ENCODE results near the gene TRIM44.

Gene TRIM44, protein sequence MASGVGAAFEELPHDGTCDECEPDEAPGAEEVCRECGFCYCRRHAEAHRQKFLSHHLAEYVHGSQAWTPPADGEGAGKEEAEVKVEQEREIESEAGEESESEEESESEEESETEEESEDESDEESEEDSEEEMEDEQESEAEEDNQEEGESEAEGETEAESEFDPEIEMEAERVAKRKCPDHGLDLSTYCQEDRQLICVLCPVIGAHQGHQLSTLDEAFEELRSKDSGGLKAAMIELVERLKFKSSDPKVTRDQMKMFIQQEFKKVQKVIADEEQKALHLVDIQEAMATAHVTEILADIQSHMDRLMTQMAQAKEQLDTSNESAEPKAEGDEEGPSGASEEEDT

DNA sequence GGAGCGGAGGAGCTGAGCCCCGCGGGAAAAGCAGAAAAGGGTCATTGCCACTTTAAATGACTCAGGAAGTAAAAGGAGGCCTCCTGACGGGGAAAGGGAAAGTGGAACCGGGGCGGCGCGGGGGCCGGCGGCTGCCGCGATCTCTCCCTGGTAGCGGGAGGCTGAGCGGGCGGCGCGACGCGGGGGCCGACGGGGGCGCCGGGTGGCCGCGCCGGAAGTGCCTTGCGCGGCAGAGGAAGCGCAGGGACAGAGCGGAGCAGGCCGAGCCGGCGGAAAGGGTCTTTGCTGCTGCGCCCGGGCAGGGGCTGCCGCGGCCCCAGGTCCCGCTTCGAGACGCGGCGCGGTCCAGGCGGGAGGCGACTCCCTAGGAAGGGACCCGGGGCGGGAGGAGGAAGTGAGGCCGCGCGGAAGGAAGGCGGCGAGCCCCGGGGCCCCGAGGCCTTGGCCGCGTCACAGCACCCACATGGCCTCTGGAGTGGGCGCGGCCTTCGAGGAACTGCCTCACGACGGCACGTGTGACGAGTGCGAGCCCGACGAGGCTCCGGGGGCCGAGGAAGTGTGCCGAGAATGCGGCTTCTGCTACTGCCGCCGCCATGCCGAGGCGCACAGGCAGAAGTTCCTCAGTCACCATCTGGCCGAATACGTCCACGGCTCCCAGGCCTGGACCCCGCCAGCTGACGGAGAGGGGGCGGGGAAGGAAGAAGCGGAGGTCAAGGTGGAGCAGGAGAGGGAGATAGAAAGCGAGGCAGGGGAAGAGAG is at the start of gene TRIM44:
Gene TRIM44, plus strand, starts transcription at position 127 of the 759 bp plus-strand sequence. Its CDS starts 337 bp downstream, at position 464.
- peak; percentile 68 for DNase-seq

DNA sequence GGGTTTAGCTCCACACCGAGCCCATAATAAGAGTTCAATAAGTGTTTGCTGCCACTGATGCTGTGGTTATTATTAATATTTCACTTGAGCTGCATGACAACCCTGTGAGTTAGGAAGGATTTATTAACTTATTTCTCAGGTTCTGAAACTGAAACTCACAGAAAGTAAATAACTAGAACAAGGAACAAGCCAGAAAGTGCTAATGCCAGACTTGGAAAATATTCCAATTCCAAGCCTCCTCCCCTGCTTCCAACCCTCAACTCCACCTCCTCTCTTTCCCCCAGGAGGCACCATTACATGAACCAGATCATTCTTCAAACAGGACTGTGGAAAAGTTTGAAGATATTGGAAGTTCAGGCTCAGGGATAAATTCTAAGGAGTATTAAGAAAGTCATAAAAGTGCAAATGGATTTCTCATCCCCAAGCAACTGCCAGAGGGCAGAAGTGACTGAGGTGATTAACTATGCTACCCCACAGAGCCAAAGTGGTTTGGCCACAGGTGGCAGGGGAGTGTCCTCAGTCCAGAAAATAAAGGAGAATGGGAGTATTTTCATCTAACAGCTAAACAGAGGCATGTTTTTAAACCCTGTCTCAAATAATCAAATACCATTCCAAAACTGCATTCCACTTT is 47.5 kb upstream of the TRIM44 start:
- DNase-seq = no peak

DNA sequence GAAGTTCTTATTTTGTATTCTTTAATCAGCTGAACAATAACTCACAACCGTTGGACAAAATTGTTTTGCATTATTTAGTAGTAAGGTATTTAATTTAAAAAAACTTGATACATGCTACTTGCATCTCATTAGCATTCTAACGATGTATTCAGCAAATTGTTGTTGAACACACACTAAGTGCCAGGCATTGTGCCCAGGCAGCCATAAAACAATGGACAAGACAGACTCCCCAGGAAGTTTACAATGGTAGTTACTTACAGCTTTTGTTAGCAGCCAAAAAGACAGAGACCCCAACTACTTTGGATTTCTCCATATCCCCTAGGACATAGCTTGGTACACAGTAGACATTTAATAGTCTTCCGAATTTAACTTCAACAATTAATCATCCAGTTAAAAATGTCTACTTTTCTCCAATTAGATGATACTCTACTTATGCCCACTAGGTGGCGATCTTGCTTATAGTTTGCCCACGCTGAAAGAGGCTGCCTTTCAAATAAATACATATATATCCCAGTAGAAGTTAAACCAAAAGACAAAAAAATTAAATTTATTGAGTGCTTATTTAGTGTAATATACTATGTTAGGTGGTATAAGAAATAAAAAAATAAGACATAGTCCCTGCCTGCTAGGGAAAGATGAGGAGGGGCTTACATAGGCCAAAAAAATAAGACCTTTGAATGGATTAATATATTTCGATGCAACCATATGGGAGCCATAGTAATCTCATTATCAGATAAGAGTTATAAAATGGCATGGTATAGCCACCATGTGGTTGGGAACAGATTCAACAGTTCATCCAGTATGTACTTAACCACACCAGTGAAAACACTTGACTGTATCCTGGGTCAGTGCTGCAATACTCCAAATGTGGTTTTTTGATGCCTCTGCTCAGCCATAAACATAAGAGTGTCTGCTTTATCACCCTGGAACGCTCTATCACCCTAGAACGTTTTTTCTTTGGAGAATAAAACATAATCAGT is 46.4 kb upstream of the TRIM44 start:
- peak; percentile 62 for DNase-seq

DNA sequence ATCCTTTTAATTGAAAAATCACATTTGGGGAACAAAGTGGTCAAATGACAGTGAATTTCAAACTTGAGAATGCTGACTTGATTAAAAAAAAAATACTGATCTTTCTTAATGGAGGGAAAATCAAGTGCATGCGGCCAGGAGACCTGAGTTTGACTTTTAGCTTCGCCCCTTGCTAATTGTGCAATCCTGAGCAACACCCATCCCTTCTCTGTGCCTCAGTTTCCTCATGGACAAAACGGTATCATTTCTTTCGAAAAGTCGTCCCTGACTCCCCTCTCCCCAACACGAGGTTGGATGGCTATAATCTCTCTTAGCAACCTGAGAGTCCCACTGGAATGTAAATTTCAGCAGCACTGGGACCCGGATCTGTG is 45.3 kb upstream of the TRIM44 start:
- DNase-seq = no peak

DNA sequence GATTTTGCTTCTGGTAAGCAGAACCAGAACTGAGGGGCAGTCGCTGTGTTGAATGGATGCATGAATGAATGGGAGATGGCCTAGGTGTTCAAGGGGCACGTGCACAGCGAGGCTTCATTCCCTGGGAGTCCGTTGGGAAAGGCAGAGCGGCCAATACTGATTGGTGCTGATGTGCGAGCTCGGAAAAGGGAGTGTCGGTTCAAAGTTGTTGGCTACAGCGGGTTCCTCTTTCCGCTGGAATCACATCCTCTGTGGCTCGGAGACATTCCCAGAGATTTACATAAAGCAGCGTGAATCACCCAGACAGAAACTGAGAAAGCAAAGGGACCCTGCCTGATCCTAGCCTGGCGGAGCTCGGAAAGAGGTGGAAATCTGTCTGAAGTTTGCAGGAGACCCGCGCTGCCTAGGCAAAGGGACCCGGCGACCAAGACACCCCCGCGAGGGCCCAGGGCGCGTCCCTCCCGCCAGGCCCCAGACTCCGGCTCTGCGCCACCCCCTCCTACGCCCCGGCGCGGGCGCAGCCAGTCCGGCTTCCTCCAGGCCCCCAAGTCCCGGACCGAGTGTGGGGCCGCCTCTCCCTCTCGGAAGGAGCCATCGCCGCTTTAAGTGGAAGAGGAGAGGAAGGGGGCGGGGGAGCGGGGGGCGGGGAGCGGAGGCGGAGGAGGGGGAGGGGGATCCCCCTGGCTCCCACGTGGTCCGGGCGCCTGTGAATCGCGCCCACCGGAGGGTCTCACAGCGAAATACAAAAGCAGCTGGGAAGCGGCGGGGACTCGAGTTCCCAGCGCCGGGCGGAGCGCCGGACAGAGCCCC is 44.7 kb upstream of the TRIM44 start, which contains the start of gene FJX1:
Gene FJX1, plus strand, starts transcription at position 774 of the 810 bp plus-strand sequence. CDS start 177 bp downstream, outside the sequence.
- DNase-seq = peak; percentile 21

DNA sequence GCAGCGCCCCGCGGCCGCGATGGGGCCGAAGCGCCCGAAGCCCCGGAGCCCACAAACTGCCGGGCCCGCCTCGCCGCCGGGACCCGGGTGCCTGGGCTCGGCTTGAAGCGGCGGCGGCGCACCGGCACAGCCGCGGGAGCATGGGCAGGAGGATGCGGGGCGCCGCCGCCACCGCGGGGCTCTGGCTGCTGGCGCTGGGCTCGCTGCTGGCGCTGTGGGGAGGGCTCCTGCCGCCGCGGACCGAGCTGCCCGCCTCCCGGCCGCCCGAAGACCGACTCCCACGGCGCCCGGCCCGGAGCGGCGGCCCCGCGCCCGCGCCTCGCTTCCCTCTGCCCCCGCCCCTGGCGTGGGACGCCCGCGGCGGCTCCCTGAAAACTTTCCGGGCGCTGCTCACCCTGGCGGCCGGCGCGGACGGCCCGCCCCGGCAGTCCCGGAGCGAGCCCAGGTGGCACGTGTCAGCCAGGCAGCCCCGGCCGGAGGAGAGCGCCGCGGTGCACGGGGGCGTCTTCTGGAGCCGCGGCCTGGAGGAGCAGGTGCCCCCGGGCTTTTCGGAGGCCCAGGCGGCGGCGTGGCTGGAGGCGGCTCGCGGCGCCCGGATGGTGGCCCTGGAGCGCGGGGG is 44.0 kb upstream of the TRIM44 start:
- no peak for DNase-seq

DNA sequence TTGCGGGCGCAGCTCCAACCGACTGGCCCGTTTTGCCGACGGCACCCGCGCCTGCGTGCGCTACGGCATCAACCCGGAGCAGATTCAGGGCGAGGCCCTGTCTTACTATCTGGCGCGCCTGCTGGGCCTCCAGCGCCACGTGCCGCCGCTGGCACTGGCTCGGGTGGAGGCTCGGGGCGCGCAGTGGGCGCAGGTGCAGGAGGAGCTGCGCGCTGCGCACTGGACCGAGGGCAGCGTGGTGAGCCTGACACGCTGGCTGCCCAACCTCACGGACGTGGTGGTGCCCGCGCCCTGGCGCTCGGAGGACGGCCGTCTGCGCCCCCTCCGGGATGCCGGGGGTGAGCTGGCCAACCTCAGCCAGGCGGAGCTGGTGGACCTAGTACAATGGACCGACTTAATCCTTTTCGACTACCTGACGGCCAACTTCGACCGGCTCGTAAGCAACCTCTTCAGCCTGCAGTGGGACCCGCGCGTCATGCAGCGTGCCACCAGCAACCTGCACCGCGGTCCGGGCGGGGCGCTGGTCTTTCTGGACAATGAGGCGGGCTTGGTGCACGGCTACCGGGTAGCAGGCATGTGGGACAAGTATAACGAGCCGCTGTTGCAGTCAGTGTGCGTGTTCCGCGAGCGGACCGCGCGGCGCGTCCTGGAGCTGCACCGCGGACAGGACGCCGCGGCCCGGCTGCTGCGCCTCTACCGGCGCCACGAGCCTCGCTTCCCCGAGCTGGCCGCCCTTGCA is 43.3 kb upstream of the TRIM44 start:
- DNase-seq = peak; percentile 69

DNA sequence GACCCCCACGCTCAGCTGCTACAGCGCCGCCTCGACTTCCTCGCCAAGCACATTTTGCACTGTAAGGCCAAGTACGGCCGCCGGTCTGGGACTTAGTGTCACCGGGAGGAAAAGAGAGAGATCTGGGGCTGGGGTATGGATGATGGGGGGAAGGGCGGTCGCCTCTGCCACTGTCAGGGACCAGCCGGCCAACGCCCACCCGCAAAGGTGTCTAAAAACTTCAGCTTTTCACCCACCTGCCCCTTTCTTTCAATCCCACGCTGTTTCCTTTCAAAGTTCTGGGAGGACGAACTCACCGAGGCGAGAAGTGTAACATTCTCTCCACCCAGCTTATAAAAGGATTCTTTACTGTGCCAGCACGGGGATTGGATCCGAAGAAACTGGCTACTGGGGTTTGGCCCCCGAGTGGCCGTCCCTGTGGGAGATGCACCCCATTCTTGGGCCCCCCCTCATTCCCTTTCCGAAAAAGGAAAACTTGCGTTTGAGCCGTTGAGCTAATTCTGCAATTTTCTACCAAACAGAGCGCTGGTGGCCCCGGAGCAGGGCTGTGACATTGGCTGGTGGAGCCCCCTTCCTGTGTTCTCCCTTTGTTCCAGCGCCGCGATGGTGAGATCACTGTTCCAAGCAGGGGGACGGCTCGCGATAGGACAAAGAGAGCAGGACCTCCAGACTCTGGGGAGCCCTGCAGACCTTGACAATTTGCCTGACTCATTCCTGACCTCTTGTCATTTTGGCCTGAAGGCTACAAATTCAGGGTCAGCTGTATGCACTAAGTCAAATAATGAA is 42.5 kb upstream of the TRIM44 start:
- DNase-seq = no peak

DNA sequence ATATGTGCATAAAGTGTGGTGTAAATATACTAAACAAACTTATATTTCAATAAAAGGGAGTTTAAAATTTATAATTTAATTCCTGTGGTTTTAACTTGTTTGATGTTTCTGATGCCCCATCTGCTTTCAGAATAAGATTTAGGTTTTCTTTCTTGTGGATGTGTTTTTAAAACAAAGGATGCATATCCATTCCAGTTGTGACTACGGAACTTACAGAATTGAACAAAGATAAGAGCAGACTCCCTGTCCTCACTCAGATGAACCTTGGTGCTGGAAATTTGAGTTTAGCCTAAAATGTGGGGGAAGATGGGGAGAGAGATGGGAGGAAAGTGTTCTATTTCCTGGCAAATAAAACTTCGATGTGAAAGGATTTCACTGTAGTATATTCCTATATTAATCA is 41.8 kb upstream of the TRIM44 start:
- DNase-seq = no peak

DNA sequence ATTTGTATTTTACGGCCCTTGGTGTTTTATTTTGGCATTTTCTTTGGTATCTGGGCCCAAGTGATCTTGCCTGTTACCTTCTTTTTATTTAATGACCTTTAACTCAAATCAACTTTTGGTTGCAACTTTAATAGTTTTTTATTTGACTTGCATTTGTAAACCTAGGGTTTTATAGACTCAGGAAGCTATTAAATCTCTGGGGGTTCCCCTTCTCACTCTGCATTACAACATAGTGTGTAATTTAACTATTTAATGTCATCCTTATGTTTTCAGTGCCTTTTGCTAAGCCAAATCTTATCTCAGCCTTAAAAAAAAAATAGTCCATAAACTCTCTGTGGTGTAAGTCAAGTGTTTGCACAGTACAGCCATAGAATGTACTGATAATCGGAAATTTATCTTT is 41.0 kb upstream of the TRIM44 start:
- no peak for DNase-seq

DNA sequence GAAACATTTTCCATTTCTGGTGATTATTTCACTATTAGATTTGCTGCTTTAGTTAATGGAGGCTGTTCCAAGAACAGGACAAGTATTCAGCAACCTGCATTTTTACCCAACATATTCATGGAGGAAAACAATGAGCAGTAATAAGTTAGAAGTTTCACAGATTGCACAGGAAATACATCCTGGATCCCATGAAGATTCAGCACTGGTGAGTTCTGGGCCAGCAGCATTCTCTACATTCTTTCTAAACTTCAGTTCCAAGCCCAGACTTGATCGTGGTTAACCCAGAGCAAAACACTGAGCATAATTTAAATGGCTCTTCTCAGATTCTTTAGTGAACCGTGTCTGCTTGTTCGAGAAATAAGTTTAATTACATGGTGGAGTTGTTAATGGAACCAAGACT is 40.5 kb upstream of the TRIM44 start:
- no peak for DNase-seq

DNA sequence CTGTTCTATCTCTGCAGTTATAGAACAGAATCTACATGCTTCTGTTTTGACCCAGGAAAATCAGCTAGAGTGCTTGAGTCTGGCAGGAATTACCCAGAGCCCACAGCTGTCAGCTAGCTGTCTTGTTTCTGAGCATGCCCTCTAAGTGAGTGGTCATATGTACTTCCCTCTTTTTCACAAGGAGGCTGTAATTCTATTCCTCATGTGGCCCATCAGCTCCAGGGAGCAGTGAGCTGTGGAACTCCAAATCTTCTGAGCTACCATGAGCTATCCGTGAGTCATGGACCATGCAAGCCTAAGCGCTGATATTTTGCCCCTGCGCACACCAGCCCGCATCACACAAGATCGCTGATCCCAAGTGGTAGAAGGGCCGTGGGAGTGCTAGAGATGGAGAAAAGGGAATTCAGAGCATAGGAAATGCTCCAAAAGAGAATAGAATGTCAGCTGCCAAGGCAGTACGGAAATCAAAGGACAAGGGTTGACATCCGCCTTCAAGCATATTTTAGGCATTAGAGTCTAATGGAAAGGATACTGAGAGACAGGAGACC is 38.9 kb upstream of the TRIM44 start:
- no peak for DNase-seq

DNA sequence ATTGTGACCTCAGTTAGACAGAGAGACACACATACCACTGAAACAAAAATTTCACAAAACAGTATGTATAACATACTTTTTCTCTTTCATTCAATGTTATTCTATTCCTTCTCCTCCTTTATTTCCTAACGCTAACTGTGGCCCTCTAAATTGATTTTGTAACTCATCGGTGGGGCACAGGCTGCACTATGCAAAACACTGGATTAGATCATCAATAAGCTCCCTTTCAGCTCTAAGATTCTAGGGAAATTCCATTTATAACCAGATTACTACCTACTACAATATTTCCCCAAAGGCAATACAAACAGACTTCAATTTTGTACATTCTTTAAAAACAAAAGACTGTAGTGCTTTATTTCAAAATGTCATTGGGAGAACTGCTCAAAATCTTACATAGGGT is 38.3 kb upstream of the TRIM44 start:
- no peak for DNase-seq

DNA sequence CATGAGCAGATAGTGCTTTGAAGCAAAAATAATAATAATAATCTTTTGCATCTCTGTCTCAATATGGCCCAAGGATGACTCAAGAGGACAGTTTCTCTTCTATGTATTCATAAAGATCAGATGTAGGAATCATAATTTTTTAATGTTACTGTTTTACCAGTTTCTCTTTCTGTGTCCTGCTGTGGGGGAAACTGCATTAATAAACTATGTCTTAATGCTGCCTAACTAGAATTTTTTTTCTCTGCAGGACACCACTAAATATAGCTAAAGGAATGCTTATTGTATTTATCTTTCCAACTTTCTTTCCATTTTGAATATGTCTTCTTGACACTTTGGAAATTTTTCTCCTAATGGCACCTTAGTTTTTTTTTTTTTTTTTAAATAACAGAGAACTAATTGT is 37.8 kb upstream of the TRIM44 start:
- no peak for DNase-seq

DNA sequence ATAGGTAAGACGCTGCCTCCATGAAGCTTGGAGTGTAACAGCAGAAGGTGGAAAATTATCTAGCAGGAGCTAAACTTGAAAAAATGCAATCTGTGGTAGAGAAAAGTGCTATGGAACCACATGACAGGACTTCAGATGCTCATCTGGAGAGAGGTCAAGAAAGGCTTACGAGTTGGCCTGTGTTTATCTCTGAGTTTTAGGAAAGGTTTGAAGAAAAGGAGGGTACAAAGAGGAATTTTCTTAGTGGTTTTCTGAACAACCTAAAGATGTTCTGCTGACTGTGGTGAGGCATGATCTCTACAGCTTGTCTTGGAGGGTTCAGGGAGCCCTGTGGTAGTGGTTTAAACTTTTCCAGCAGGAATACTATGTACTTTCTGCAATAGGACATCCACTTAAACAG is 36.1 kb upstream of the TRIM44 start:
- no peak for DNase-seq

DNA sequence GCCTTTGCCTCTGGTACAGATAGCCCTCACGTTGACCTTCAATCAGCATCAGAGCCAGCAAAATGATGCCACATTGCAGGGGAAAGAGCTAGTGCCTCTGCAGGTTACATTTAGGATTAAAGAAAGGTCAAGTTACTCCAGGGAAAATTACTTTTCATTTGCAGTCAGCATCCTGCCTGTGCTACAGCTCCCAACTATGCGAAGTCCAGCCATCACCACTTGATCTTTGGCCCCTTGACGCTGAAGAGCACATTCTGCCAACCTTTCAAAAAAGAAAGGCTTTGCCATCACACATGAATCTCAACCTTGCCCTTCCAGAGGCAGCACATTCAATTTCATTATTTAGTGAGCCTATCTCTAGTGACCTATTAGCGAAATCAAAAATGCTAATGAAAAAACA is 33.1 kb upstream of the TRIM44 start:
- no peak for DNase-seq

DNA sequence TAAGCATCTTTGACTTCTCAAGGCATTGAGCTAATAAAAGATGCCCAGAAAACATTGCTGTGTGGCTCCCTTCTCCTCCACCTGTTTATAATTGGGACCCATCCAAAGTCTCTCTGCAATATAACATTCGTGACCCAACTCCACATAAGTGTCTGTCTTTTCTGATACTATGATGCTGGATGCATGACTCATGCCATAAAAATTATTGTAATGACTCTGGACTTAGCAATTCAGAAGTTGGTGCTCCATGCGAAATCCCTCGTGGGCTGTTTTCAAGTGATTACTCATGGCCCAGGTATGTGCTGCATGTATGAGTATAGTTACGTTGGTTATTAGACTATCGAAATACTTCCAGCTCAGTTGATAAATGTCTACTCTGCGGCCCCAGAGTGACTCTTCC is 32.7 kb upstream of the TRIM44 start:
- DNase-seq = no peak

DNA sequence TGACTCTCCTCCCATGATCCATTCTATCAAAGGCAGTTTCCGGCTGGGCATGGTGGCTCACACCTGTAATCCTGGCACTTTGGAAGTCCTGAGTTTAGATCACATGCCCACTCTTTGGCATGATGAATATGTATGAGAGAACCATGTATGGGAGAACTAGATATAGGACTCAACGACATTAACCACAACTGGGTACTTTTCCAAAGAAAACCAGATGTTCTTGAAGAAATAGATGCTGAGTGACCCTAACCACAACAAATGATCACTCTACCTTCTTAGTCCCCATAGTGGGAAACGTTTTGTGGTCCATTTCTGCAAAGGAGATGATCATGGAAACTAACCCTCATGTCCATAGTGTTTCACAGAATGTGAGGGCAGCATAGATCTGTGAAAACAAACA is 30.7 kb upstream of the TRIM44 start:
- no peak for DNase-seq

DNA sequence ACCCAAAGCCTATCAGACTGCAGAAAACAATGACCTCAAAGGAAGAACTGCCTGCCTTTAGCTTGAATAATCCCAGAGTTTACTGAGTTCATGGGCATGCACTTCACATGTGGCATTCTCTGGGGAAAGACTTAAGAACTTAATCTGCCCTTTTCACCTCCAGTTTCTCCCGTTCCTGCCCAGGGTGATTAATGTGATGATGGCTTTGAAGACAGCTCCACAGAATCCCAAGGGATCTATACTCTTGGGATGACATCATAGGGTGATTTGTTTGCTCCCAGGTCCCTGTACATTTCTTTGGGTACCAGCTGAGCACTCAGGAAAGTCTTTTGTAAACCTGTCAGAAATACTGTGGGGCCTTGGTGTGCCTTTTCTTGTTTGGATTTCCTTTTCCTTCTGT is 30.3 kb upstream of the TRIM44 start:
- no peak for DNase-seq
